Heart left ventricle (tissue), 16 donors: ENCODE results near the gene RFX2. TPM values are rescaled to one million over a fixed set of nuclear protein-coding genes. Genes with fewer than 3 reads are reported as not detected.

Source experiments
- ATAC-seq, 4 donors: fragments of 200-7000 bp; cut with Tn5 transposase; one replicate each; pipeline ENCODE4 v1.9.1; 2020 to 2022; ENCODE audit warnings: moderate library complexity in 4 of 4, mild to moderate bottlenecking in 3 of 4, moderate number of reproducible peaks in 1 of 4
- DNase-seq, 5 donors: peaks; one replicate each; pipeline ENCODE4 v3.0.0-alpha.2; 2020
- H3K27ac ChIP-seq, 12 donors: fragments of 200-600 bp; sonication (generic) in 4 of 12; one replicate each; pipeline versions ENCODE4 v1.5.0 to v1.8.0; 2016 to 2022; ENCODE audit warnings: mild to moderate bottlenecking in 2 of 12
- H3K27me3 ChIP-seq, 9 donors: fragments of 200-600 bp; sonication (generic) in 2 of 9; one replicate each; pipeline versions ENCODE4 v1.5.1 to v1.8.0; 2016 to 2022; ENCODE audit warnings: mild to moderate bottlenecking in 3 of 9
- H3K36me3 ChIP-seq, 9 donors: fragments of 200-600 bp; sonication (generic) in 2 of 9; one replicate each; pipeline versions ENCODE4 v1.5.0 to v1.8.0; 2018 to 2022; ENCODE audit warnings: mild to moderate bottlenecking in 2 of 9
- H3K4me1 ChIP-seq, 12 donors: fragments of 200-600 bp; sonication (generic) in 4 of 12; one replicate each; pipeline versions ENCODE4 v1.5.0 to v1.8.0; 2016 to 2022; ENCODE audit warnings: mild to moderate bottlenecking in 3 of 12
- H3K4me3 ChIP-seq, 12 donors: fragments of 200-600 bp; sonication (generic) in 4 of 12; one replicate each; pipeline versions ENCODE4 v1.5.0 to v1.8.0; 2017 to 2022; ENCODE audit warnings: mild to moderate bottlenecking in 9 of 12, moderate library complexity in 4 of 12
- H3K9me3 ChIP-seq, 12 donors: fragments of 200-600 bp; sonication (generic) in 4 of 12; one replicate each; pipeline versions ENCODE4 v1.5.0 to v1.8.0; 2016 to 2022; ENCODE audit warnings: mild to moderate bottlenecking in 1 of 12
- CTCF ChIP-seq, 12 donors: fragments of 200-600 bp; sonication (generic) in 4 of 12; IDR thresholded peaks; one replicate each; pipeline versions ENCODE4 v1.5.0 to v1.8.0; 2018 to 2022; ENCODE audit warnings: antibody characterized with exemption in 12 of 12, mild to moderate bottlenecking in 5 of 12
- POLR2A ChIP-seq, 2 donors: fragments of 450-650 bp; IDR thresholded peaks; one replicate each; pipeline ENCODE4 v1.6.1; 2017; ENCODE audit warnings: antibody characterized with exemption in 2 of 2, mild to moderate bottlenecking in 2 of 2, moderate library complexity in 2 of 2
- WGBS, 4 donors: extraction: QIAGEN DNeasy Blood & Tissue Kit in 2 of 4; methylation state at CpG; one replicate each; pipeline versions ENCODE4 v1.1.5 to v1.1.7; 2013 to 2018; 5-methylcytosine and 5-hydroxymethylcytosine counted together
- intact Hi-C, 10 donors: fragments of 100-400 bp; cut with DNase I; formaldehyde crosslinking; loops; one replicate each; pipeline versions ENCODE4 v1.11.1 to v1.14.2; 2022
- polyA plus RNA-seq, 2 donors: library from polyadenylated mRNA; stranded (reverse); fragments of 200-250 nt; gene quantifications; one replicate each; pipeline ENCODE4 v1.2.3, GENCODE V29; 2013
- total RNA-seq, 9 donors: library from RNA; depleted of rRNA in 2 of 9; stranded (reverse); fragments of >200 nt in 2 of 9; fragmentation: NEBNext Ultra II Directional in 3 of 9; extraction: Animal tissue kit (Norgen Biotek cat#: 25700) in 3 of 9; gene quantifications; one replicate each; pipeline versions ENCODE4 v1.1.0 to v1.2.4, GENCODE V29; 2016 to 2023
- donor health status: ischemic (EF 13 %, LVEDD 7.1; RV severe dilation, severe dysfunction).
- donor health status: healthy with polysubstance abuse.
- donor health status: DM: no; HTN: yes; CAD: no.
- donor health status: DM: no; HTN: no; CAD: no.
- donor health status: ischemic (EF 25% LVEDD 6.9; RV normal size, moderate dysfunction).
- donor health status: ischemic (EF 25% LVEDD 5.7; RV mildly dilated, moderate dysfunction).
- donor health status: healthy.
- donor health status: DM: yes; HTN: yes; CAD: no.
- donor health status: ischemic (EF 35%, LVEDD 5.7; RV mildly dilated, moderate dysfunction).
- donor health status: nonischemic (EF 11% LVEDD 7.7; RV severe dilation, severe dysfunction).
- donor health status: DM: yes; HTN: yes; CAD: no.
- donor health status: PGD.
- donor health status: ischemic (EF 29% LVEDD 5.4; RV normal size, mild dysfunction).
- donor health status: nonischemic (EF 23%, LVEDD 6.1; RV moderate dilation, normal function).

RFX2 gene
- total and polyA plus RNA-seq, 11 donors = 2.8 to 20.0 (median 5.9) TPM

GRCh38 chr19:5999693-6000092, 110.6 kb downstream of the RFX2 start:
- DNase-seq (no peak), ATAC-seq (no peak)
- Histone ChIP-seq H3K4me3 (no peak overlapping the region), H3K27me3 (no peaks in the 10 kb centered on the region), H3K36me3 (peaks cover 0 to 63% (median 26%) of the 10 kb centered on the region in 9 donors), H3K4me1 (no peaks in the 10 kb centered on the region), H3K27ac (no peak overlapping the region), H3K9me3 (peaks cover 0 to 4% (median 0%) of the 10 kb centered on the region in 12 donors)
- intact Hi-C loops = no loop called here
- 94 to 98% (median 97%) methylated on average over 6 of the region's 6 CpGs for WGBS, 4 donors
- no peak for TF ChIP-seq POLR2A (IDR thresholded peaks at IDR 0.05)
- TF ChIP-seq CTCF (IDR thresholded peaks at IDR 0.05) = no peak

GRCh38 chr19:5997371-5997770, 112.9 kb downstream of the RFX2 start:
- WGBS, 4 donors = 83 to 87% (median 85%) methylated on average over 17 of the region's 17 CpGs
- TF ChIP-seq POLR2A (IDR thresholded peaks at IDR 0.05) = no peak
- no peak for TF ChIP-seq CTCF (IDR thresholded peaks at IDR 0.05)
- no peak for ATAC-seq
- Histone ChIP-seq H3K36me3 (peaks cover 0 to 48% (median 14%) of the 10 kb centered on the region in 9 donors), H3K9me3 (peaks cover 0 to 4% (median 0%) of the 10 kb centered on the region in 12 donors), H3K4me3 (no peak overlapping the region), H3K27me3 (no peaks in the 10 kb centered on the region), H3K4me1 (peaks cover 0 to 20% (median 12%) of the 10 kb centered on the region in 12 donors), H3K27ac (no peak overlapping the region)
- intact Hi-C loops = no loop called here
- no peak for DNase-seq

GRCh38 chr19:5996623-5997320, 113.5 kb downstream of the RFX2 start:
- no peak overlapping the region for H3K27ac ChIP-seq
- H3K36me3 ChIP-seq = peaks cover 0 to 42% (median 13%) of the 10 kb centered on the region in 9 donors
- DNase-seq (no peak), ATAC-seq (no peak)
- peaks cover 0 to 4% (median 0%) of the 10 kb centered on the region in 12 donors for H3K9me3 ChIP-seq
- intact Hi-C loops = no loop called here
- WGBS, 4 donors = 90 to 95% (median 93%) methylated on average over 19 to 37 of the region's 37 CpGs
- H3K4me3 ChIP-seq = no peak overlapping the region
- peaks cover 0 to 20% (median 12%) of the 10 kb centered on the region in 12 donors for H3K4me1 ChIP-seq
- H3K27me3 ChIP-seq = no peaks in the 10 kb centered on the region
- TF ChIP-seq CTCF (IDR thresholded peaks at IDR 0.05) (no peak), POLR2A (IDR thresholded peaks at IDR 0.05) (no peak)

GRCh38 chr19:5996102-5996501, 114.2 kb downstream of the RFX2 start:
- peaks cover 0 to 37% (median 13%) of the 10 kb centered on the region in 9 donors for H3K36me3 ChIP-seq
- no peak overlapping the region for H3K4me3 ChIP-seq
- no peaks in the 10 kb centered on the region for H3K27me3 ChIP-seq
- TF ChIP-seq POLR2A (IDR thresholded peaks at IDR 0.05) (no peak), CTCF (IDR thresholded peaks at IDR 0.05) (no peak)
- 94 to 97% (median 95%) methylated on average over 21 to 26 of the region's 26 CpGs for WGBS, 4 donors
- no peak overlapping the region for H3K27ac ChIP-seq
- ATAC-seq (no peak), DNase-seq (no peak)
- H3K4me1 ChIP-seq = peaks cover 0 to 20% (median 12%) of the 10 kb centered on the region in 12 donors
- intact Hi-C loops = no loop called here
- peaks cover 0 to 4% (median 0%) of the 10 kb centered on the region in 12 donors for H3K9me3 ChIP-seq
